GM21737 (cell line): ENCODE data around the gene PAFAH1B1.

Experiments
- ATAC-seq: cut with Tn5 transposase; IDR thresholded peaks from one replicate; pipeline ENCODE4 v1.9.1; 2021; ENCODE audit warnings: mild to moderate bottlenecking, moderate library complexity; ENCODE audit not compliant: unreplicated experiment

Gene PAFAH1B1

DNA sequence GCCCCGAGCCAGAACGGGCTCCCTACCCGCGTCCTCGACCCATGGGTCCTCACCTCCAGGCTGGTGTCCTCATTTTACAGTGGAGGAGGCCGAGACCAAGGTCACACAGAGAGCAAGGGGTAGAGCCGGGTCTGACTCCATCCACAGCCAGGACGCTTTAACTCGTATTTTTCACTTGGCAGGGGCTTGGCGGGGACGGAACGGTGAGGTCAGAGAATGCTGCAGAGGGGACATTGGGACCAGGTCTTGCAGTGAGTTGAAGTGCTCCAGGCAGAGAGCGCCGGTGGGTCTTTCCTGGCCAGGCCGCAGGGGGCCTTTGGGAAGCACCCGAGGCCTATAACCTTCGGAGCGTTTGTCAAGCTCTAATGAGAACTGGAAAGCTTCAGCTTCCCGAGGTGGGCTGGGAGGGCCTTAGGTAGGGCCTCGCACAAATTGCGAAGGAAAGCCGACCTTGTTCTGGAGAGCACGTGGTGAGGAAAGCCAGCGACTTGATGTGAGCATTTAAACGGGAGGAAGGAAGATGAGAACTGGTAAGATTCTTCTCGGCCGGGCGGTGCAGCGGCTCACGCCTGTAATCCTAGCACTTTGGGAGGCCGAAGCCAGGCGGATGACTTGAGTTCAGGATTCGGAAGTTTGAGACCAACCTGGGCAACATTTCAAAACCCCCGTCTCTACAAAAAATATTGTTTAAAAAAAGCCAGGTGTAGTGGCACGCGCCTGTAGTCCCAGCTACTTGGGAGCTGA lies 119.0 kb downstream of the PAFAH1B1 start:
- no peak for ATAC-seq

DNA sequence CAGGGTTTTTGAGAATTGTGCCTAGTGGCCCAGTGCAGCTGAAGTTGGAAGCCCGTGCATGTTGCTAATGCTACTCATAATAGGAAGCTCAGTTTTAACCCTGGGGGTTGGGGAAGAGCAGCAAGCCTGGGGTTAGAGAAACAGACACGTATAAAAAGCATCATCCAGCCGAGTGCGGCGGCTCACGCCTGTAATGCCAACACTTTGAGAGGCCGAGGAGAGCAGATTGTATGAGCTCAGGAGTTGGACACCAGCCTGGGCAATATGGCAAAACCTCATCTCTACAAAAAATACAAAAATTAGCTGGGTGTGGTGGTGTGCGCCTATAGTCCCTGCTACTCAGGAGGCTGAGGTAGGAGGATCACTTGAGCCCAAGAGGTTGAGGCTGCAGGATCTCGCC lies 120.4 kb downstream of the PAFAH1B1 start:
- no peak for ATAC-seq

DNA sequence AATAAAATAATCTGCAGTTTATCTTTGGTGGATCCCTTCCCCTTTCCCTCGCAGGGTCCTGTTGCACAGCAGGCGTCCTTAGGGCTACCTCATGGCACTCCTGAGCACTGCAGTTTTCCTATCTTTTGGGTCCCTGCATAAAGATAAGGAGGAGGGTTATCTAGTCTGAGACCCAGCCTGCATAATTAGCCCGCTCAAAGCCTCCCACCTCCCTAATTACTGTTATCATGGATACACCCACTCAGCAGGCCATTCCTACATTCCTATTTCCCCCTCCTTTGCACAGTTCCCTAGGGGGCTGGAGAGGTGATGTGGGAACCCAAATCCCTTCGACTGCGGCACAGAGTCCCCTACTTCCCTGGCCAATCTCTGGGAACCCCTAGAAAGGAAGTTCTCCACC lies 123.2 kb downstream of the PAFAH1B1 start:
- ATAC-seq = no peak

DNA sequence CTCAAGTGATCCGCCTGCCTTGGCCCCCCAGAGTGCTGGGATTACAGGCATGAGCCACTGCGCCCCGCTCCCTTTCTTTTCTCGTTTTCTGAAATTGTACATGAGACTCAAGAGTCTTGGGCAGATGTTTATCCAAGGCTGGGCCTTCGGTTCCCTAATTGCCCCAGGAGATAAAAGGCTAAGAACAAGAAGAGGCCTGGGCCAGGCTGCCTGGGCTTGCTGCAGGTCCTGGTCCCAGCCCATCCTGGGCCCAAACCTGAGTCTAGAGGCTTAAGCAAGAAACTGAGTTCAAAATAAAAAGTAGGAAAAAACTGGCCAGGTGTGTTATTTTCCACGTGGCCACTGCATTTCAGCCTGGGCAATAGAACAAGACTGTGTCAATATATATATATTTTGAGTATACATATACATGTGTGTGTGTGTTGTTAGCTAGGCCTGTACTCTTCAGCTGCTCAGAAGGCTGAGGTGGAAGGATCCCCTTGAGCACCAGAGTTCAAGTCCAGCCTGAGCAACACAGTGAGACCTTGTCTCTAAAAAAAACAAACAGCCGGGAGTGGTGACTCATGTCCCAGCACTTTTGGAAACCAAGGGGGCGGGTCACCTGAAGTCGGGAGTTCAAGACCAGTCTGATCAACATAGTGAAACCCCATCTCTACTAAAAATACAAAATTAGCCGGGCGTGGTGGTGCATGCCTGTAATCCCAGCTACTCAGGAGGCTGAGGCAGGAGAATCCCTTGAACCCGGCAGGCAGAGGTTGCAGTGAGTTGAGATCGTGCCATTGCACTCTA lies 124.9 kb downstream of the PAFAH1B1 start:
- ATAC-seq = no peak

DNA sequence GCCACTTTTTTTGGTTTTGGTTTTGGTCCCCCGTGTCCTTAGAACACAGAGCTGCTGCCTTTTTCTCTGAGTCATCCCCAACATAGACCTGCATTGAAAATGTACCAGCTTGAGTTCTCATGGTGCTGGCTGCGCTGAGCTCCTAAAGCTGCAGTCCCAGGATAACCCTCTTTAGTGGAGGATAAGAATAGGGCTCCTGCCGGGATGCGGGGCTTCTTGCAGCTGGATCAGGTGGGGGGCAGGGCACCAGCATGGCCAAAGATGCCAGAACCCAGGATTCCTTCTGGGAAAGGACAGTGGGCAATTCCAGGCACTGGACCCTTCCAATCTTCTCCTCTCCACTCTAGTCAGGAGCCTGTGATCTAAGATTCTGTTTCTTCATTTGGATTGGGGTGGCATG lies 126.4 kb downstream of the PAFAH1B1 start:
- no peak for ATAC-seq

DNA sequence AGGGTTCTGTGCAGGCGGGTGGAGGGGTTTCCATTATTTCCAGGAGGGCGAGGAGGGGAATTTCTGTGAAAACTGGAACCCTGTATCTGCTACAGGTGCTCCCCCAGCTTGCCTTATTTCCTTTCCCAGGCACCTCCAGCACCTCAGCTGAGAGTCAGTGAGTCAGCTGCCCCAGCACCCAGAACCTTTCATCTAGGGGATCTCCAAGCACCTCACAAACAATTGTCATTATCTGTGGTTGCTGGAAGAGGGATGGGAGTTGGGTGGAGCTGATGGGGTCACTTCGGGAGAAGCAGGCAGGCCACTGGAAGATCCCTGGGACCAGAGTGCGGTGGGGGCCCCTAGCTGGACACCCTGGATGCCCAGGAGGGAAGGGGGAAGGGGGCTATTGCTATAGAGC lies 128.1 kb downstream of the PAFAH1B1 start:
- ATAC-seq = no peak

DNA sequence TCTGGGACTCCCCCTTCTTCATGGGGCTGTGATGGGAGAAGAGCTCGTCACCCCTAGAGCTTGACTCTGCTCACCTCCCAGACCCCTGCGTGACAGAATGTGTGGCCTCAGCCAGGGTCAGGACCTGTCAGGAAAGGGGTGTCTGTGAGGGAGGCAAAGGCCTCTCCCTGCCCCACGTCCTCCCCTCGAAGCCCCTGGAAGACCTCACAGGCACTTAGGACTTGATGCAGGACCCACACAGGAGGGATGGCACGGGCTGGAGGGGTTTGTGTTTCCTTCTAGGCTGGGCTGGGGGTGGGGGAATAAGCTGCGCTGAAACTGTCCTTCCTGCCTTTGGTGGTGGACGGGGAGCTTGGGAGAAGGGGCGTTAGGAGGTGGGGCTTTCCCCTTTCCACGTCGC lies 129.2 kb downstream of the PAFAH1B1 start:
- ATAC-seq = no peak

DNA sequence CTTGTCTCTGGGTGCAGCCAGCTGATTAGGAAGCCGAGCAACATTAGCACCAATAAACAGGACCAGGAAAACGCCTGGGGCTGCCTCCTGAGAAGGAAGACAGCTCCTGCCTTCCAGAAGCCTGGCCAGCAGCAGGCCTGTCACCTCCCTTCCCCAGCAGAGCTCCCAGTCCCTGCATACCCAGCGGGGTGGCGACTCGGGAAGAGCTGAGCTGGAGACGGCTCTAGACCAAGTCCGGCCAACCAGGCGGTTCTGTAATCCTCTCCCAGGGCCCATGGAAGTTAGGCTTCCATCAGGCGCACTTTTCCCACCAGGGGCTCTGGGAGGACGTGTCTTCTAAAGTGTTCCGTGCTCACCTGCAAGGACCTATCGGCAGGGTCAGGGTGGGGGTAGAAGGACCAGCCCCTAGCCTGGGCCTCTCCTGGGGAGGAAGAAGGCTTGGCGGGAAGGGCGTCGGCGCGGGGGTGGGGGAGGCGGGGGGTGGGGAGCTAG lies 130.1 kb downstream of the PAFAH1B1 start:
- ATAC-seq = no peak

DNA sequence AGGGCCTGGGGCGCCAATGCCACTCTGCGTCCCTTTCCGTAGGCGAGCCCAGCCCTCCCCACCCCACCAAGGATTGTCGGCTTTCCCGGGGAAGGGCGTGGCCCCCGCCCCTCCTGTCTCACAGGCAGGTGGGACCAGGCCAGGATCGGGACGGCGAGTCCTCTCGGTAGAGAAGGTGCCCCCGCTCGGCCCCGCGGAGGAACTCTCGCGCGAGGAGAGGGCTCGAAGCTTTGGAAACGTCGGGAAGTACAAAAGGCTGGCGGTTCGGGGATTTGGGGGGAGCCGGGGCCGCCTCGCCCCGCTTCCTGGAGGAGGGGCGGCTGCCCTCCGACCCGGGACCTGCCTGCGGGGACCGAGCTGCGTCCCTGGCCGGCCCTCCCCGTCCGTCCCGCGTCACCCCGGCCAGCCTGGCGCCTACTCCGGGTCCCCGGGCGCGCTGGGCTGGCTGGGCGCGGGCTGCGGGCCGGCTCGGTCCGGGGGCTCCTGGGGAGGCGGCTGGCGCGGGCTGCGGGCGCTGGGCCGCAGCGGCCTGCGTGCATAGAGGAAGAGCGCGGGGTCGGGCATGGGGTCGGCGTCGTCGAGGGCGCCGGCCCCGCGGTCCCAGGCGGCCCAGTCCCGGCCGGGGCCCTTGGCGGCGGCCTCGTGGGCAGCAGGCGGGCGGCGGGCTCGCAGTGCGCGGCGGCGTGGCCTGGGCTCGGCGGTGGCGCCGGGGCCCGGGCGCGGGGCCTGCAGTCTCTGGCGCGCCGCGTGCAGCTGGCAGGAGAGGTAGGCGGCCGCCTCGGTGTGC lies 130.7 kb downstream of the PAFAH1B1 start:
- no peak for ATAC-seq

DNA sequence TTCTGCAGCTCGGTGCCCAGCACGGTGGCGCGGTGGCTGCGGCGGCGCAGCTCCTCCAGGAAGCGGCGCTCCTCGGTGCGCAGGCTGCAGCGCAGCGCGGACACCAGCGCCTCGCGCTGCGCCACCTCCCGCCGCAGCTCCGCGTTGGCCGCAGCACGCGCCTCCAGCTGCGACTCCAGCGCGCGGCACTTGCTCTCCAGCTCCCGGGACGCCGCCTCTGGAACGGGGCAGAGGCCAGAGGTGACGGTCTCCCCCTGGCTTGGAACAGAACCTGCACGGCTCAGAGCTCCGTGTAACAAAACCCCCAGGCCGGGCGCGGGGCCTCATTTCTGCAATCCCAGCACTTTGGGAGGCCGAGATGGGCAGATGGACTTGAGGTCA lies 131.3 kb downstream of the PAFAH1B1 start:
- no peak for ATAC-seq

DNA sequence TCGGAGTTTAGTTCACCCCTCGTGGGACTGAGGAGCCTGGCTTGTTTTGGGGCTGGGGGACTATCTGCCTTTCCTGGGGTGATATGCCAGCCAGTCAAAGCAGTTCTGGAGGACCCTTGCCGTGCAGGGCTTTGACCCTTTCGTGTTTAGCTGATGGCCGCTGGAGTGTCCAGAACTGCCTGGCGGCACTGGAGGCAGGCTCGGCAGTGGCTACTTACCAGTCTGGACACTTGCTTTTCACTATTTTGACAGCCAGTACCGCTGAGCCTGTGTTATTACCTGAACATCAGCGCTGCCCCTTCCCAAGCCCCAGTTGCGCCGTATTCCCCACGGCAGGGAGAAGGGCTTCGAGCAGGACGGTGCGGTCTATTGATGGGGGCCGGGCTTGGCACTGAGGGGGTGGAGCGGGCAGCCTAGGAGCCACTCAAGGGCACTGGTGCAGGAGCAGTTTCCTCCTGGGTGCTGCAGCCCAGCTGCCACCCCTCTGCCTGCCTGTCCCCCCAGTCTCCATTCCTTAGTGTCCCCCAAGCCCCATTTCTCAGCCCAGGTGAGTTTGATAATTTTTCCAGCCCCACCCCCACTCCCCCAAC lies 137.4 kb downstream of the PAFAH1B1 start:
- no peak for ATAC-seq

DNA sequence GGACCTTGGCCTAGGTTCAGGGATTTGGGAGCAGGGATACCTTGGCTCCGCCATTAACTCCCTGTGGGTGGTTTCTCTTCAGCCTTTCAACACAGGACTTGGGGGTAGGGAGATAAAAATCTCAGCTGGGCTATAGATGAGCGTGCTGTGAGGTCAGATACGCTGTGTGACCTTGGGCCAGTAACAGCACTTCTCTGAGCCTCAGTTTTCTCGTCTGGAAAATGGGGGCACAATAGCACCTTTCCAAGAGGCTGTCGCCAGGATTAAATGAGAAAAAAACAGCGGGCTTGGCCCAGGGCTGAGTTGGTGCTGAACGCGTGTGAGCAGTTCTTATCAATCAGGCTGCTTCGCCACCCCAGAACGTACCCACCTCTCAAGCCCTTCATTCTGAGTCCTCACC lies 138.4 kb downstream of the PAFAH1B1 start:
- no peak for ATAC-seq

DNA sequence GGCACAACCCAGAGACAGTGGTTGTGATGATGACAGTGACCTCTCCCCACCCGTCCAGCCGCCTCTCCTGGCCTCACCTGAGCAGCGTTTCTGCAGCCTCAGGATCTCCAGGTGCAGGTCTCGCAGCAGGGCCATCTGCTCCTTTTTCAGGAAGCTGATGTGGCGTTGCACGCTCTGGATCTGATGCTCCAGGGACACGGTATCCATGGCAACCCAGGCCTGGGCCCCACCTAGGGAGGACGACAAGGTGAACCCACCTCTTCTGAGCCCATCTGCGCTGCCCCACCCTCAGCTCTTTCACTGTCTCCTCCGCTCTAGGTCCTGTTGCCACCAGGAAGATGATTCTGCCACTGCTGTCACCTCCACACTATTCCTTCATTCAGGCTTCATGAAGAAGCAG lies 141.5 kb downstream of the PAFAH1B1 start:
- ATAC-seq = no peak
